ELR (cell line): ENCODE data around the gene ADAM12.
"Not testable (repeated sequence)": the region's sequence is repeated elsewhere in the genome, so short reads cannot be mapped to it uniquely, and the experiment has no call there.

Source experiments
- DNase-seq: peaks from one replicate; pipeline ENCODE4 v3.0.0-alpha.2; 2015; ENCODE audit warnings: low read depth

Gene ADAM12

GRCh38 chr10:125982260-125982948 is 405.9 kb downstream of the ADAM12 start:
- peak; percentile 78 for DNase-seq

- DNase-seq, result no peak
Observed at GRCh38 chr10:125980521-125981035, 407.7 kb downstream of the ADAM12 start.

GRCh38 chr10:125979976-125980375 is 408.3 kb downstream of the ADAM12 start:
- no peak for DNase-seq

- DNase-seq, result no peak
Observed at GRCh38 chr10:125976960-125977605, 411.2 kb downstream of the ADAM12 start.

GRCh38 chr10:125970077-125970630 is 418.1 kb downstream of the ADAM12 start:
- not testable (repeated sequence) for DNase-seq

- no peak for DNase-seq
Observed at GRCh38 chr10:125967533-125967932, 420.7 kb downstream of the ADAM12 start.

GRCh38 chr10:125964558-125964957 is 423.7 kb downstream of the ADAM12 start:
- DNase-seq, result no peak
